Effector CD4-positive, alpha-beta T cell (primary cell): ENCODE measurements around the gene ADAMTS19.
"Not testable (repeated sequence)": the region's sequence is repeated elsewhere in the genome, so short reads cannot be mapped to it uniquely, and the experiment has no call there.

Source experiments
- DNase-seq: peaks from one replicate; pipeline ENCODE4 v3.0.0-alpha.2; 2020

Gene ADAMTS19

DNA sequence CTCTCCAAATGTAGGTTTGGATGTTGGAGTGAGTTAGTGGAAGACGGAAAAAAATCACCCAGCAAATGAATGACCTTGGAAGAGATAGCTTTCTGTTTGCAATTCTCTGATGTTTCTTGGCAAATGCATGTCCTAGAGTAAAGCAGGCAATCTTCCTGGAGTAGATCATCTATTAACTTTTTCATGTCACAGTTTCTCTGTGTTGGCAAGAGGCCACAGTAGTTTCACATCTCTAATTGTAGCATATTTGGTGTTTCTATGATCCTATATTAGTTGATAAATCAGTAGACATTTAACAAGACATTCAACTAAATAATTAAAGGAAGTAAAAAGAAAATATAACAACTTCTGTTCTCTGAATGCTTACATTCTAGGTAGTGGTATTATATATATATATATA is 149.6 kb downstream of the ADAMTS19 start:
- DNase-seq: no peak

DNA sequence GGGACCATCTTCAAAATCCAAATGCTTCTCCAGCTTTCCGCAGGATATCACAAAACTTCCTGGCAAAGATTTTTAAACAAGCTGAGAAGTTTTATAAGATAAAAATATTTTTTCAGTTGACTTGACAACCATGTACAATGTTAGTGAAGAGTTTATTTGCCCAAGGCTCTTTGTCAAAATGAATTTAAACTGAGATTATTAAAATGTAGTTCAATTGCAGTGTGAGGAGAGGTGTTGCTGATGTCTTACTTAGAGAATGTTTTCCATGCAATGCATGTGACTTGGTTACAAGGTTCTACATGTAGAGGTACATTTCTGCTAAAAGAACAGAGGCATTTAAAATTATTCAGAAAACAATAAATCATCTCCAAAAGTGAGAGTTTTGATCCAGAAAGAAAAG is 156.4 kb downstream of the ADAMTS19 start:
- no peak for DNase-seq

DNA sequence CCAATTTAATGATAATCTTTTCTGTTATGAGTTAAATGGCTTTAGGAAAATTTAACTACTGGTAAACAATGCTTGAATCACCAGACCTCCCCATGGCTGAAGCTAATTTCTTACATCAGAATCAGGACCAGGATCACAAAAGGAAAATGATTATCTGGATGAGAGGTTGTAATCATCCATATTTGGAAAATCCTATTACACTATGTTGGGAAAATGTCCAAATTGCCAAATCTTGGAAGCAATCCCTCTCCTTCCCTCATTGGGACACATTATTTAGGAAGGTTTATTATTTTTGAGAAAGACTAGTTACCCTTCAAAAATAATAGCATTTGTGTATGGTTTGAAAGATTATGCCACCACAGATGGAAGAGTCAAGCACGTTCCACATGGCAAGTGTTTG is 157.1 kb downstream of the ADAMTS19 start:
- DNase-seq: no peak

DNA sequence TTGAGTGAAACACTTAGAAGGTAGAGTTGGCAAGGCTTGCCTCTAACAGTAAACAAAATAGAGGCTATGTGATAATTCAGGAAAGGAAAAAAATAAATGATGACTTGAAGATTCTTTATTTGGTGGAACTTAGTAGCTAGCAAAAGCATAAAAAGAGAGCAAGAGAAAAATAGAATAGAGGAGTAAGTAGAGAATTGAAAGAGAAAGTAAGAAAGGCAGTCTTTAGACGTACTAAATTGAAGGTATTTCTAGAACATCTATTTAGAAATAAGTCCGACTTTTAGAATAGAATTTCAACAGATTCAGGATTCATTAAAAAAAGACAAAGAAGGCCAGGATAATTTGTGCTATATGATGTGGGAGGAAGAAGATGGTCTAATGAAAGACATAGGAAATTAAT is 159.7 kb downstream of the ADAMTS19 start:
- DNase-seq: no peak

DNA sequence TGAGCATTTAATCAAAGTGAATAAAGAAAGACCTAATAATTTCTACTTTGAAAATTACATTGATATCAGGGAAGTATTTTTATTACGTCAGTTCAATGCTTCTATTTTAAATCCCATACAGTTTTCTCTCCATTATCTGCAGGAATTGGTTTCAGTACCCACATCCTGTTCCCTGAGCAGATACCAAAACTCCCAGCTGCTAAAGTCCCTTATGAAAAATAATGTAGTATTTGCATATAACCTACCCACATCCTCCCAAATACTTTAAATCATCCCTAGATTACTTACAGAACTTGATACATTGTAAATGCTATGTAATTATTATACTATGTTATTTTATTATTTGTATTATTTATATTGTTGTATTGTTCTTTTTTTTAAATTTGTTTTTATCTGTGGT is 162.4 kb downstream of the ADAMTS19 start:
- no peak for DNase-seq

DNA sequence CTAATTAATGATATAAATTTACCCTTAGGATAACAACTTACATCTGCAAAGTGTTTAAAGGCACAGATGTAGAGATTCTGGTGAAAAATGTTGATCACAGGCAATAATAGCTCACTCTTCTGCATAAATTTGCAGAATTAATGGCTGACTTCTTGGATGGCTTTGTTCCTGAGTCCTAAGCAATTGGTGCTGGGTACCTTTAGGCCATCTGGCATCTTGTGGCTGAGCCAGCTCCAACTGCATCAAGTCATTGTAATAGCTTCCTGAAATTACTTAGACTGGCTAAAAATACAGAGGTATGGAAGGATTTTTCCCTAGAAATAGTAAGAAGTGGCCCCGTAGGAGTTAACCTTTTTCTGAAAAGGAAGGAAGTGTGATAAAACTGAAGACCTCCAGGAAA is 169.5 kb downstream of the ADAMTS19 start:
- no peak for DNase-seq

DNA sequence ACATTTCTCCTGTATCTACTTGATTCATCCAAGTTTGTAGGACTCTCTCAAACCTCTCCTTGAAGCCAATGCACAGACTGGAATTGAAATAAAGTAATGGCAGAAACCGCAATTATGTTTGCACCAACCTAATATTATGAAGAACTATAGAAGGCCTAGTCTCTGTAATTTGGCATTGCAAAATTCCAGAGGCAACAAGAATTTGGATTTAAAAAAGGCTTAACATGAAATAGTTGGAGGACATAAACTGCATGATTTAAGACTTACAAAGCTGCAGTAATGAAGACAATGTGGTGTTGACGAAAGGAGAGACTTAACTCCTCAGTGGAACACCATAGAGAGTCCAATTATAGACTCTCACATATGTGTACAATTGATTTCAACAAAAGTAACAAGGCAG is 170.0 kb downstream of the ADAMTS19 start:
- DNase-seq: no peak

DNA sequence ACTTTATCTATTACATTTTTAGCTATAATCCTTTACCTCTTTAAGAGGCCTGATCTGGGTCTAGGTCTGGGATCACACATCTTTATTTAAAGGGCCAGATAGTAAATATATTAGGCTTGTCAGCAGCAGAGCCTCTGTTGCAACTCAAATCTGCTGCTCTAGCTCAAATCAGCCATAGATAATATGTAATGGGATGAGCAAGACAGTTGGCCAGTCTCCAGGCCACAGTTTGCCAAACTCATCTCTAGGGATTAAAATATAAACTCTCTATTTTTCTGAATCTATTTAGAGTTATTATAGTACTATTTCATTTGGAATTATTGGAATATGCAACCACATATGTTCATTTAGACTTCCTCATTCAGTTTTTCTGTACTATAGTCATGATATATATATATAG is 171.9 kb downstream of the ADAMTS19 start:
- DNase-seq: no peak

DNA sequence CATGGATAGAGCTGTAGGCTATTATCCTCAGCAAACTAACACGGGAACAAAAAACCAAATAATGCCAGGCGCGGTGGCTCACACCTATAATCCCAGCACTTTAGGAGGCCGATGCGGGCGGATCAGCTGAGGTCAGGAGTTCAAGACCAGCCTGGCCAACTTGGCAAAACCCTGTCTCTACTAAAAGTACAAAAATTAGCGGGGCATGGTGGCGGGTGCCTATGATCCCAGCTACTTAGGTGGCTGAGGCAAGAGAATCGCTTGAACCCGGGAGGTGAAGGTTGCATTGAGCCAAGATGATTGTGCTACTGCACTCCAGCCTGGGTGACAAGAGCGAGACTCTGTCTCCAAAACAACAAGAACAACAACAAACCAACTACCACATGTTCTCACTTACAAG is 177.4 kb downstream of the ADAMTS19 start:
- DNase-seq: not testable (repeated sequence)

DNA sequence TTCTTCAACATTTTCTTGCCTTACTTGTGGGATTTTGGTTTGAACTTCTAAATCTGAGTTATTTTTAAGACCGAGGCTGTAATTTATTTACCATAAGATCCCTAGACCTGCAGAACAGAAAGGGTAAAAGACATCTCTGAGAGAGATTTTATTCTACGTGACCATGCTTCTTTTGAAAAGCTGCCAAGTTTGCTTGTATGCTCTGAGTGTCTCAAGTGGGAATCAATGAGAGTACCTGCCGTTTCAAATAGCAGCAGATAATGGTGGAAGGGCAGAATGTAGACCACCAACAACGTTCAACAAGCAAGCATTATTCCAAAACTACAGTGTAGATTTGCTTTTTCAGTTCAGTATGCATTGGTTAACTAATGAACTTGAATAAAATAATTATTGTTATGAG is 179.2 kb downstream of the ADAMTS19 start:
- DNase-seq: no peak

DNA sequence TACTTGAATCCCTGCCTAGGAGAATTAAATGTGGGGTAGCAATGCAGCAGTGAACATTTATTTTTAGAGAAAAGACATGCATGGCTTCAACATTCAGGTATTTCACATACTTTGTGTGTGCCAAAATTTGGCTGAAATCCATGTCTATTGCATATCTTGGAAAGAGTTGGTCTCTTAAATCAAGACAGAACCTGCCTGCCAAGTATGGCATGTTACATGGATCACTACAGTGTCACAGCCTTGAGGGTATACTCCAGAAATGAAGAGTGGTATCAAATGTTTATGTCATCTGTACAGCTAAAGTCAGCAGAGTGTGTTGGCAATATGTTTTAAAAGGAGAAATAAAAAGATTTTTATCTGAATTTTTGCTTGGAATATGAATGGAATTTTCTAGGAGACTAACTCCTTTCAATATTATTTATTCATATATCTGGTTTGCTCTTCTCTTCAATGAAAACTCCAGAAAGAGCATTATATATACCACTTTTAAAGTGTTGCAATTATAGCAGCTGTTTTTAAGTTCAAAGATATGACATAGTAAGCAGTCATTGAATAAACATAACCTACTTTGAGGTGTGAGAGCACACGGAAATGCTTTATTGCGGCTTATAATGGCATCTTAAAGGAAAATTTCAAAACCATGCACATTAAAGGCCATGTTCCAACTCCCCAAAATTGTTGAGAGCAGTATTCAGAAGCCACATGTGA is 192.4 kb downstream of the ADAMTS19 start:
- no peak for DNase-seq

DNA sequence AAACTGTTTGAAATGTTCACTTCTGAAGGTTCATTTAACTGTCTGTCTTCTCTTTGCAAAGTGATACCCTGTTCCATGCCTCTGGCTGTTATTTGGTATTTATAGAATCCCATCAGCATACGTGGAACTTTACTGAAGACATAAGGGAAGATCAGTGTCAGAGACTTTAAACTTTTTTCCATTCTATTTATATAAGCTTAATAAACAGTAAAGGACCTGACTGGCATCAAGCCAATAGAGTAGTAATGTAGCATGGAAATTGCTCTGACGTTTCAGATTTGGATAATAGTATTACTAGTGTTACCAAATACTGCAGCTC is 192.9 kb downstream of the ADAMTS19 start:
- no peak for DNase-seq

DNA sequence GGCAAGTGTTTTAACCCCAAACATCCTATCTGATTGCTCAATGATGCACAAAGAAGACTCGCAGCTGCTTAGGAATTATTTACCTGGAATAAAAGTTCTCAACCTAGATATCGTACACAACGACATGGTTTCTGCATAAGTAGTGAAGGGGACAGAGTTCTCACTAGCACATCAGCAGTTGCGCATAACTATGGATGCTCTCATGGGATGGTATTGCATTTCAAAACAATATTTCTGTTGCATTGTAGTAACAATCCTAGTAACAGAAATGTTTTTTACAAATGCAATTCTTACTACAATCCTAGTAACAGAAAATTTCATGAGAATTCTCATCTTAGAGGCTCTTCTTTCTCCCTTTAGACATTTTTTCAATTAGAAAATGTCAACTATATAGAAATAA is 193.3 kb downstream of the ADAMTS19 start:
- no peak for DNase-seq

DNA sequence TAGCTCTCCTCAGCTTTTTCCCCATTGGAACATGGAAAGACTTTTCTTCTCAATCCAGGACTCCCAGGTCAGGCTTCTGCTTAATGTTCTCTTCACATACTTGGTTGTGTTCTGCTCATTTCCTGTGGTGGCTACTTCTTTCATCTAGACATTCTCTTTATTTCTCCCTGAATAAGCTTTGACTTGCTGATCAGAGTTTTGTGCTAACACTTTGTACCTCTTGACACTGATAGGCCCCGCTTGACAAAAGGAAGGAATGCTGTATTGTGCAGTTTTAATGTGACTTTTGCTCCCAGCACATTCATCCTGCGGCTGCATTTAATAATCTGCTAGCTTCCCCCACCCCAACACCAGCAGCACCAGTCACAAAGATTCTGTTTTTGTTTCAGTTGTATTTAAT is 196.9 kb downstream of the ADAMTS19 start:
- DNase-seq: no peak

DNA sequence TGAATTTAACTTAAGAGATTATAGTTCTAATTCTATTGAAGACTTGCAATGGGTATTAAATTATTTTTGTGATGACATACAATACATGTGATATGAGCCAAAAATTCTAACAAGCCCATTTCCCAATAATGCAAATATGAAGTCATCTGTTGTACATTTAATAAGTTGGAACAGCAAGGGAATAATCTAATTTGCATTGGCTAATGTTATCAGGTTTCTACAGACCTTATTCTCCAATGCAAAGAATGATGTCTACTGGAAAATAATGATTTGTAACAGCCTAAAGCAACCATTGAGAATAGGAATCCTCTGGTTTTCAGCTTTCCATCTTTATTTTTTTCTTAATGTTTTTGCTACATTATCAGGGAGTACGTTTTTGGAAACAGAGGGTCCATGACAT is 198.7 kb downstream of the ADAMTS19 start:
- DNase-seq: no peak

DNA sequence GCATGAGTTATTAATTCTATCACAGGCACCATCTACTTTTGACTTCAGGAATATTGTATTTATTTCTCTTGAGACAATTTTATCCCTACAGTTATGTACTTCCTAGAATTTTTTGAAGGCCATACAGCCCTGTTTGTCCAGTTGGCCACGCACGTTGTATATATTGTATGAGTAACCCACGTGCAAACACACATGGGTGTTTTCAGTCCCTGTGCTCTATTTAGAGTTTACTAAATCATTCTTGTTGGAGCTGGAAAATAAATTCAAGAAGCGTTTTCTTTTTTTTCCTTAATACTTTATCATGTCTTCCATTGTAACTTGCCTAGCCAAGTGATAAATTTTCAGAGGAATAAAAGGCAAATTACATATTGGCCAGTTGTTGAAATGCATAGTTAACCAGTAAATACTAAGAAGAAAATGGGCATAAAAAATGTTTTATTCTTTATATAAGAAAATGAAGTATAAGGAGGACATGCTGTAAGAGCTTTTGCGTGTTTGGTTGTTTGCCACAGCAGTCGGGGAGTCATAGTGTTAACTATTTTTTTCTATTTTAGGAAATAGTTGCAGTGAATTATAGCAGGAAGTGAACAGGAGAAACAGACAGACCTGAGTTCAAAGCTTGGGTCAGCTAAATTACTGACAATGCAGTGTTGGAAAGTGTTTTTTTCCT is 201.4 kb downstream of the ADAMTS19 start:
- DNase-seq: no peak

DNA sequence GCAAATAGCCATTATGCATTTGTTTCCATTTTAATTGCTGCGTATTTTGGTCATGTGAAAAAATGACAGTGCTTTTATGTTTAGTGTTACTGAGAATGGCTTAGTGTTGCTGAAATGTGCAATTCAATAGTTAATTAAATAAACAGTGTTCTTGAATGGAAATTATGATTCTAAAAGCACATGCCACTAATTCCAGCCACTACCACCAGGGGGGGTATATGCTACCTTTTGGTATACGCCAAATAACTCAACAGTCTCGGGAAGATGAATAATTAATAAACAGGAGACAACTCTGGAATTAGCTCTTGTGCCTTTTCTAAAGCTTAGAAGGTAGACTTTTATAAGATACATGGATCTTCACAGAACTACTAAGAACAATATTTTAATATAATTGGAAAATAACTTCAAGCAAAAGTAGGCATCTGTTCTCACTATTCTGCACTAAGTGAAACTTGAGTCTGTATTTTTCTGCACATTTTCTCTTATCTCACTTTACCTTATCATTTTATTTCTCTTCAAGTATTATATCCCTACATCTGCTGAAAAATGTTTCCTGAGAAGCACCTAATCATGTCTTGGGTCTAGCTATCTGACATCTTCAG is 204.3 kb downstream of the ADAMTS19 start:
- peak; percentile 2 for DNase-seq

DNA sequence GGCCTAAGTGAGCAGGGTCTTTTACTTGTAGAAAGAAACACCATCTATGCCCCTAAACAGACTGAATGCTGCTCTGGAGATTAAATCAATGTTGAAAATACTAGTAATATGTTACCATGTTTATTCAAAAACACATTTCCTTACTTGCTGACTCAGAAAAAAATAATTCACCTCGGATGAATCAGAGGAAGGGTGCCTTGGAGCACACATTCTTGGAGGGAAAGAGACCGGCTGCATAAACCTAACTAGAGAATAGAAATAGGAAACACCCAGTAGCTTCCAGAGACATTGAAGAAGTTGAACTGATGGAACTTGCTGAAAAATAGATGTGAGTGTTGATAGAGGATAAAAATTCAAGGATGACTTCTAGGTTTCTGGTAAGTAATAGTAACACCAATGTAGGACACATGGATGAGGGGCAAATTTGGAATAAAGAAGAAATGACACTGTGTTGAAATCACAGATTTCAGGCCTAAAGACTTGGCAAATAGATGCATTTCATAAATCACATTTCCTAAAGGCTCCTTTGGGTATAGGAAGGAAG is 210.9 kb downstream of the ADAMTS19 start:
- DNase-seq: no peak

DNA sequence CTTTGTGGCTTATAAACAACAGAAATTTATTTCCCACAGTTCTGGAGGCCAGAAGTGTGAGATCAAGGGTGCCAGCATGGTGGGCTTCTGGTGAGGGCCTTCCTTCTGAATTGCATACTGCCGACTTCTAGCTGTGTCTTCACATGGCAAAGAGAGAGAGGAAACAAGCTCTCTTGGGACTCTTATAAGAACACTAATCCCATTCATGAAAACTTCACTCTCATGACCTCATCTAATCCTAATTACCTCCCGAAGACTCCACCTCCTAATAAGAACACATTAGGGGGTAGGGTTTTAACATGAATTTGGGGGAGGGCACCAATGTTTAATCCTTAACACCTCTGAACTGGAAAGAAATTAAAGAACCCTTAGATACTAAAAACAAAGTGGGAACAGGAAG is 211.9 kb downstream of the ADAMTS19 start:
- DNase-seq: no peak

DNA sequence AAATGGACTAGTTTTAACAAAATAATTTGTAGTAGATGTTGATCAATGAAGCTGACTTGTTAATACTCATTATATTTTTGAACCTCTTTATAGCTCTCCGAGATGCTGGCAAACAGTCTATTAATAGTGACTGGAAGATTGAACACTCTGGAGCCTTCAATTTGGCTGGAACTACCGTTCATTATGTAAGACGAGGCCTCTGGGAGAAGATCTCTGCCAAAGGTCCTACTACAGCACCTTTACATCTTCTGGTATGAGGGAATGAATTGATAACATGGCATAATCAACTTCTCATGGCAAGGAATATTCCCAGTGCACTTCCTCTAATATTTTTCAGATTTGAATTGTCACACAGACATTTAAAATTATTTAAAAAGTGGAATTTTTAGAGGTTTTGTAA is 219.6 kb downstream of the ADAMTS19 start:
- no peak for DNase-seq

DNA sequence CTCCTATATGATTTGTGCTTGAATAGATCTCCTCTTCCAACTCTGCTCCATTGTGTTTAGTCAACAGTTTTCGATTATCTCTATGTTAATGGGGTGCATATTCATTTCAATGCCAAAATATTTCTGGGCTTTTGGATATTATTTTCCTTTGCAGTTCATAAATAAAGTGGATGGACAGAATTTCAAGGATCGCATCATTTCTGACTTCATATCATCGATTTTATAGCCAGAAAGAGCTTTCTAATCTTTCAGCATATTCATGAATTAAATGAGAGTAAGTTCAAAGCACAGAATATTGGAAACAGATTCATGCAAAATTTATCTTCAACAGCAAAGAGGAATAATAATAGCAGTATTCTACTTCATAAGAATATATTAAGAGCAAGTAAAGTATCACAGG is 227.8 kb downstream of the ADAMTS19 start:
- no peak for DNase-seq

DNA sequence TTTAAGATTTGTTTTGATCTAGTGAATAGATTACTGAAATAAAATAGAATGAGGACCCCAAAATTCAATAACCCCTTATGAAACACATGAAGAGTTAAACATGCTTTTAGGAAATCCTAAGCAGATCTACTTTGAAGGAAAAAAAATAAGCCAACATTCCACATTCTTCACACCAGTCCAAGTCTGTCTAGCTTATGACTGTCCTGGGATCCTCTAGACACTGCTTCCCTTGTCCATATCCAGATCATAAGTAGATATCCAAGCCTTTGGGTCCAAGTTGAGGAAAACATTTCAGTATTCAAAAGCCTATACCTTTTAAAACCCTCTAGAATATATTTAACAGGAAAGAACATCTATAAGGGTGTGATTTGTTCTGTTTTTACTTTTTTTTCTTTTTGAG is 228.9 kb downstream of the ADAMTS19 start:
- no peak for DNase-seq

DNA sequence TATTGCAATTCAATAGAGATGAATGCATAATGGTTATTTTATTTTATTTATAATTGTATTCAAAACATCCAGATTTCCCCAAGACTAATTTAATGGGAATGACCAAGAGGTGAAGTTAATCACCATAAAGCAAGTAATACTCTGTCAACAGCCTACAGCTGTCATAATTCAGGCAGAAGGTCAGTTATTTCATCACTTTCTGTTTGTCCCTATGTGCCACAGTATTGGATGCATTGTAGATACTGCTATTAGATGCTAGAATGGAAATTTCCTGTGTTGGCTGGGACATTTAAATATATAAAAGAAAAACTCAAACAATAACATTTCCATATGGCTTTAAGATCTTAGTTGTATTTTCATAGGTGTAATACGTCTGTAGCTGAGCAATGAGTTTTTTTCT is 231.1 kb downstream of the ADAMTS19 start:
- DNase-seq: no peak

DNA sequence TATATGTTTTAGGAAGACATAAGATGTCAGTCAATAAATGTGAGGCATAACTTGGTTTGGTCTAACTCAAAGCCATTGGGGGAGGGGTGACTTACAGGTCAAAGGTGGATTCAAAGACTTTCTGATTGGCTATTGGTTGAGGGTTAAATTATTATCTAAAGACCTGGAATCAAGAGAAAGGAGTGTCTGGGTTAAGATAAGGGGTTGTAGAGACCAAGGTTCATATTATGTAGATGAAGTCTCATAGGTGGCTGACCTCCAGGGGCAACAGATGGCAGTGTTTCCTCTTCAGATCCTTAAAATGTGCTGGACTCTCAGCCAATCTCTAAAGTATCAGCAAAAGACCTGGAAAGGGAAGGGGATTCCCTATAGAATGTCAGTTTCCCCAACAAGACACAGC is 236.5 kb downstream of the ADAMTS19 start:
- DNase-seq: no peak
